Iris pigment epithelial cell (primary cell): ENCODE results near the gene DICER1.
A peak's percentile ranks its signal among the peaks of the same experiment; 100 is the strongest.
"Not testable (repeated sequence)": the region's sequence is repeated elsewhere in the genome, so short reads cannot be mapped to it uniquely, and the experiment has no call there.

Experiments
- DNase-seq: peaks from one replicate; pipeline ENCODE4 v3.0.0-alpha.2; 2011; ENCODE audit warnings: low read depth

The DICER1 gene

GRCh38 chr14:95150910-95151309 lies 6.4 kb downstream of the DICER1 start:
- no peak for DNase-seq

GRCh38 chr14:95149441-95149840 lies 7.9 kb downstream of the DICER1 start:
- no peak for DNase-seq

- DNase-seq: no peak
These were observed 9.7 kb downstream of the DICER1 start for GRCh38 chr14:95147597-95147996.

- DNase-seq: no peak
These were observed 11.1 kb downstream of the DICER1 start for GRCh38 chr14:95146079-95146771.

GRCh38 chr14:95144849-95145248 lies 12.5 kb downstream of the DICER1 start:
- DNase-seq: no peak

- peak; percentile 45 for DNase-seq
These were observed 13.3 kb downstream of the DICER1 start for GRCh38 chr14:95143808-95144620.

- no peak for DNase-seq
These were observed 15.1 kb downstream of the DICER1 start for GRCh38 chr14:95142208-95142607.

GRCh38 chr14:95141684-95142083 lies 15.6 kb downstream of the DICER1 start:
- no peak for DNase-seq

GRCh38 chr14:95140060-95140858 lies 17.1 kb downstream of the DICER1 start:
- DNase-seq: peak; percentile 75

- peak; percentile 48 for DNase-seq
These were observed 18.5 kb downstream of the DICER1 start for GRCh38 chr14:95138876-95139275.

GRCh38 chr14:95138455-95138854 lies 18.9 kb downstream of the DICER1 start:
- DNase-seq: not testable (repeated sequence)

GRCh38 chr14:95137804-95138167 lies 19.5 kb downstream of the DICER1 start:
- DNase-seq: no peak

GRCh38 chr14:95137164-95137803 lies 20.0 kb downstream of the DICER1 start:
- no peak for DNase-seq

GRCh38 chr14:95136631-95137030 lies 20.7 kb downstream of the DICER1 start:
- no peak for DNase-seq

- peak; percentile 74 for DNase-seq
These were observed 22.9 kb downstream of the DICER1 start for GRCh38 chr14:95134304-95134933.

- peak; percentile 40 for DNase-seq
These were observed 24.0 kb downstream of the DICER1 start for GRCh38 chr14:95133282-95133681.

GRCh38 chr14:95132760-95133159 lies 24.6 kb downstream of the DICER1 start:
- no peak for DNase-seq

GRCh38 chr14:95130549-95130948 lies 26.8 kb downstream of the DICER1 start:
- DNase-seq: no peak

GRCh38 chr14:95128140-95128539 lies 29.2 kb downstream of the DICER1 start:
- DNase-seq: no peak

GRCh38 chr14:95127531-95127911 lies 29.8 kb downstream of the DICER1 start:
- DNase-seq: no peak

- no peak for DNase-seq
These were observed 30.3 kb downstream of the DICER1 start for GRCh38 chr14:95126906-95127530.
